ENCODE results near the gene CRTAP.

DNA sequence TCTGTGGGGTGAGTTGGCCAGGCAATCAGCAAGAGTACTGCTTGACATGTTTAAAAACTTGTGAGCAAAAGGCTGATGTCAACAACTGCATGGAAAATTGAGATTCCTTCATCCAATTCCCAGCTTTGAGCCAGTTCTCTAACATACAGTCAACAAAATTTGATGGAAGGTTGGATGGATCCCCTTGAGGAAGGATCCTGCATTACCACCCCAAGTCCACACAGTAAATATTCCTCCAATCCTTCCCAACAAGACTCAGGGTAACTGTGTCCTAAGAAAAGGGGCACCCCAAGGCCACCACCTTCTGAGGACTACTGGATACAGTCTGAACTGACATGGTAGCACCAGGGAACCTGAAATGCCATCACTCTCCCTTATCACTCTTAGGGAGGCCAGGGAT is 32.0 kb upstream of the CRTAP start:
- TF ChIP-seq, protein P1, sequence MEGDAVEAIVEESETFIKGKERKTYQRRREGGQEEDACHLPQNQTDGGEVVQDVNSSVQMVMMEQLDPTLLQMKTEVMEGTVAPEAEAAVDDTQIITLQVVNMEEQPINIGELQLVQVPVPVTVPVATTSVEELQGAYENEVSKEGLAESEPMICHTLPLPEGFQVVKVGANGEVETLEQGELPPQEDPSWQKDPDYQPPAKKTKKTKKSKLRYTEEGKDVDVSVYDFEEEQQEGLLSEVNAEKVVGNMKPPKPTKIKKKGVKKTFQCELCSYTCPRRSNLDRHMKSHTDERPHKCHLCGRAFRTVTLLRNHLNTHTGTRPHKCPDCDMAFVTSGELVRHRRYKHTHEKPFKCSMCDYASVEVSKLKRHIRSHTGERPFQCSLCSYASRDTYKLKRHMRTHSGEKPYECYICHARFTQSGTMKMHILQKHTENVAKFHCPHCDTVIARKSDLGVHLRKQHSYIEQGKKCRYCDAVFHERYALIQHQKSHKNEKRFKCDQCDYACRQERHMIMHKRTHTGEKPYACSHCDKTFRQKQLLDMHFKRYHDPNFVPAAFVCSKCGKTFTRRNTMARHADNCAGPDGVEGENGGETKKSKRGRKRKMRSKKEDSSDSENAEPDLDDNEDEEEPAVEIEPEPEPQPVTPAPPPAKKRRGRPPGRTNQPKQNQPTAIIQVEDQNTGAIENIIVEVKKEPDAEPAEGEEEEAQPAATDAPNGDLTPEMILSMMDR (IDR thresholded peaks at IDR 0.05 in 2 of 3, conservative IDR thresholded peaks at IDR 0.05 in 1 of 3; ENCODE audit: borderline replicate concordance in 1 of 3, insufficient read depth in 1 of 3, low read depth in 2 of 3, low read length in 2 of 3) = no peak
- TF ChIP-seq, protein P2, sequence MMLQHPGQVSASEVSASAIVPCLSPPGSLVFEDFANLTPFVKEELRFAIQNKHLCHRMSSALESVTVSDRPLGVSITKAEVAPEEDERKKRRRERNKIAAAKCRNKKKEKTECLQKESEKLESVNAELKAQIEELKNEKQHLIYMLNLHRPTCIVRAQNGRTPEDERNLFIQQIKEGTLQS (IDR thresholded peaks at IDR 0.05) = no peak
- TF ChIP-seq, protein P3, sequence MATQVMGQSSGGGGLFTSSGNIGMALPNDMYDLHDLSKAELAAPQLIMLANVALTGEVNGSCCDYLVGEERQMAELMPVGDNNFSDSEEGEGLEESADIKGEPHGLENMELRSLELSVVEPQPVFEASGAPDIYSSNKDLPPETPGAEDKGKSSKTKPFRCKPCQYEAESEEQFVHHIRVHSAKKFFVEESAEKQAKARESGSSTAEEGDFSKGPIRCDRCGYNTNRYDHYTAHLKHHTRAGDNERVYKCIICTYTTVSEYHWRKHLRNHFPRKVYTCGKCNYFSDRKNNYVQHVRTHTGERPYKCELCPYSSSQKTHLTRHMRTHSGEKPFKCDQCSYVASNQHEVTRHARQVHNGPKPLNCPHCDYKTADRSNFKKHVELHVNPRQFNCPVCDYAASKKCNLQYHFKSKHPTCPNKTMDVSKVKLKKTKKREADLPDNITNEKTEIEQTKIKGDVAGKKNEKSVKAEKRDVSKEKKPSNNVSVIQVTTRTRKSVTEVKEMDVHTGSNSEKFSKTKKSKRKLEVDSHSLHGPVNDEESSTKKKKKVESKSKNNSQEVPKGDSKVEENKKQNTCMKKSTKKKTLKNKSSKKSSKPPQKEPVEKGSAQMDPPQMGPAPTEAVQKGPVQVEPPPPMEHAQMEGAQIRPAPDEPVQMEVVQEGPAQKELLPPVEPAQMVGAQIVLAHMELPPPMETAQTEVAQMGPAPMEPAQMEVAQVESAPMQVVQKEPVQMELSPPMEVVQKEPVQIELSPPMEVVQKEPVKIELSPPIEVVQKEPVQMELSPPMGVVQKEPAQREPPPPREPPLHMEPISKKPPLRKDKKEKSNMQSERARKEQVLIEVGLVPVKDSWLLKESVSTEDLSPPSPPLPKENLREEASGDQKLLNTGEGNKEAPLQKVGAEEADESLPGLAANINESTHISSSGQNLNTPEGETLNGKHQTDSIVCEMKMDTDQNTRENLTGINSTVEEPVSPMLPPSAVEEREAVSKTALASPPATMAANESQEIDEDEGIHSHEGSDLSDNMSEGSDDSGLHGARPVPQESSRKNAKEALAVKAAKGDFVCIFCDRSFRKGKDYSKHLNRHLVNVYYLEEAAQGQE (IDR thresholded peaks at IDR 0.05; ENCODE audit: low read depth) = no peak
- TF ChIP-seq POLR2AphosphoS5 (IDR thresholded peaks at IDR 0.05; ENCODE audit: low read depth, low read length) = no peak
- no peak for TF ChIP-seq RAD21 (IDR thresholded peaks at IDR 0.05; ENCODE audit: low read depth)
- no peak for TF ChIP-seq POLR2A (IDR thresholded peaks at IDR 0.05; ENCODE audit: borderline replicate concordance, extremely low read depth, insufficient read depth, insufficient read length)
